ENCODE data around the gene VAV3.
"Not testable (repeated sequence)": the region's sequence is repeated elsewhere in the genome, so short reads cannot be mapped to it uniquely, and the experiment has no call there.

Gene VAV3

DNA sequence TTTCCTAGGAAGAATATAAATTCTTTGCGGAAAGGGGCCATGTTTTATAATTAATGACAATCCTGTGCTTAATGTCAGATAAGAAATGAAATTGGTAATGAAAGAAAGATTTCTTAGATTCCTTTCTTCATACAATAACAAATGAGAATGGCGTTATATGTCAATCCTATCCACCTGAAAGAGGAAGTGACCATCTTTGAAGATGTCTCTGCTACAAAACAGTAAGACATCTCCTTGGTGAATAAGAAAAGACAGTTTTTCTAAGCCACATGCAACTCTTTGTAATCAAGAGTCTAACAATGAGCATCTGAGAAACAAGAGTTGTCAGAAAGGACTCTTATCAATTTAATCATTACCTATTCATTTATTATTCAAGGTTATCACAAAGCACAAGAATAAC is 286.0 kb downstream of the VAV3 start:
- DNase-seq = no peak

DNA sequence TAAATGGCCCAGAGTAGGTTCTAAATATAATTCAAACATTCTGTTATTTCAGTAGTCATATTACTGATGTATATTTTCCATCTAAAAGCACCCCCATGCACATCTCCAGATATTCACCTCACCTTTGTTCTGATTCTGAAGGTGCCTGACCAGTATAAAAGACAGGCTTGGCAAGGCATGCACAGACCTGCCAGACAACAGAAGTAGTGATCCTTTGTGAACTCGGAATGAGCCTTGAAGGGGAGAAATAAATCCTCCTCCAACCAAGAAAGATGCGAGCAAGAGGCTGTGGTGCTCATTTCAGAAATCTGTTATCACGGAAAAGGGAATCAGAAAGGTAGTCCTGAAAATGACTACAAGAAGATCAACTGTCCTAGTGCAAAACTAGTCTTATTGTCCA is 287.3 kb downstream of the VAV3 start:
- DNase-seq = no peak

- DNase-seq = no peak
Measured at GRCh38 chr1:107674486-107674885, 290.5 kb downstream of the VAV3 start.

DNA sequence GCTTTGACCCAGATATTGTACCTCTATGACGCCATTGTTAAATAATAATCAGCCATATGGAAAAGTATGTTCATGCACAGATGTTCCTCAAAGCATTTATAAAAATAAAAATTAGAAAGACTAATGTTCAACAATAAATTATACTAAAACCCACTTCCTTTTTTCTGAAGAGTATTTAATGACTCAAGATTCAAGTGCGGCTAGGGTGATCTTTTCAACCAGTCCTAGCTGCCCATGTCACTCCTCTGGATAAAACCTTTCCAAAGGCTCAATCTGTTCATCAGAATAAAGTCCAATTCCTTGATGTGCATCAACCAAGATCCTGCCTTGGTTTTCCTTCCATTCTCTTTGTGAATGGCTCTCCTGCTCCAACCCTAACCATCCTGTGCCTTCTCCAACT is 292.0 kb downstream of the VAV3 start:
- no peak for DNase-seq

DNA sequence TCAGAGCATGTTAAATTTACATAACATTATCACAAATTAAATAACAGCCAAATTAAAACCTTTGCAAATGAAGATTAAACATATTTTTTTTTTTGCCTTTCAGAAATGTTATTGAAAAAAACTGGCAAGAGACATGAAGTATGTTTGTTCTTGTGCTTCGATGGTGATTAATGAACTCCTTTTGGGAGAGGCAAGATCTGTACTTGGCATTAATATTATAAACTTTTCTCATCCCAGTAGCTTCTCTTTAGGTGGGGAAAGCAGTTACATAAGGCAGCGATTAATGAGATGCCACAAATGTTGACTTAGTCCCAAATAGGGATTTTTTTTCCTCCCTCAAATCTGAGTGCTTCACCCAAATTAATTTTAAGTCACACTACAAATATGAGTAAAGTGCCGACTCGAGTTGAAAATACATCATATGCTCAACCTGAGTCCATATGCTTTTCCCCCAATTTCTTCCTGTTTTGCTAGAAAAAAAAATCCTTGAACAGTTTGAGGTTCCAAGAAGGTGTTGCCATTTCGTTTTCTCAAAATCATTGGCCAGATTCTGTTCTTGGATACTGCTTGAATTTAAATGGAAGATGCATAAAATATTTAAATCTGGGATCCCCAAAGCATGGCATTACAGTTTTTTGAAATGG is 294.5 kb downstream of the VAV3 start:
- no peak for DNase-seq

- DNase-seq = no peak
Measured at GRCh38 chr1:107669996-107670395, 295.0 kb downstream of the VAV3 start.

DNA sequence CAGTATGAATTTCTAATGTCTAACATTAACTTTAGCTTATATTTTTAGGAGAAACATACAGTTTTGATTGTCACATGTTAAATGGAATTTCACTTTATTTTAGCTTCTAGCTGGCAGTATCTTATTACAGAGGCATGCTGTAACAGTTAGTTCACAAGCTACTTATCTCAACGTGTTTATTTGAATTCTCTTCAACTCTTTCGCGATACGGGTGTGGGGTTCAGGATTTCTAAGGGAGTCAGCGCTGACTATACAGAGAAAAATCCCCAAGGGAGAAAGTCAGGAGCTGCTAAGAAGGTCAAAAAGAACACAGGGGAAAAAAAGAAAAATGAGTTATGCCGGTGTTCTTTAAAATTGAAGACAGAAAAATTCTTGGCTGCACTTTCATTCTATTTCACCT is 296.2 kb downstream of the VAV3 start:
- no peak for DNase-seq

DNA sequence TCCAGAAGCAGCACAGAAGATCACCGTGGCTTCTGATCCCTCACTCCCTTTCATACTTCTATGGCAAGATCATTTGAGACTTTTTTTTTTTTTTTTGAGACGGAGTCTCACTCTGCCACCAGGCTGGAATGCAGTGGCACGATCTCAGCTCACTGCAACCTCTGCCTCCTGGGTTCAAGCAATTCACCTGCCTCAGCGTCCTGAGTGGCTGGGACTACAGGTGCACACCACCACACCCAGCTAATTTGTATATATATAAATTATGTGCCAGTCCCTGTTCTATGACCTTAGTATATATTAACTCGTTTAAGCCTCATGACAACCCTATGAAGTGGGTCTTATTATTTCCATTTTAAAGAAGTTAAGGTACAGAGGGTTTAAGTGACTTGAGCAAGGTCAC is 298.5 kb downstream of the VAV3 start:
- no peak for DNase-seq

DNA sequence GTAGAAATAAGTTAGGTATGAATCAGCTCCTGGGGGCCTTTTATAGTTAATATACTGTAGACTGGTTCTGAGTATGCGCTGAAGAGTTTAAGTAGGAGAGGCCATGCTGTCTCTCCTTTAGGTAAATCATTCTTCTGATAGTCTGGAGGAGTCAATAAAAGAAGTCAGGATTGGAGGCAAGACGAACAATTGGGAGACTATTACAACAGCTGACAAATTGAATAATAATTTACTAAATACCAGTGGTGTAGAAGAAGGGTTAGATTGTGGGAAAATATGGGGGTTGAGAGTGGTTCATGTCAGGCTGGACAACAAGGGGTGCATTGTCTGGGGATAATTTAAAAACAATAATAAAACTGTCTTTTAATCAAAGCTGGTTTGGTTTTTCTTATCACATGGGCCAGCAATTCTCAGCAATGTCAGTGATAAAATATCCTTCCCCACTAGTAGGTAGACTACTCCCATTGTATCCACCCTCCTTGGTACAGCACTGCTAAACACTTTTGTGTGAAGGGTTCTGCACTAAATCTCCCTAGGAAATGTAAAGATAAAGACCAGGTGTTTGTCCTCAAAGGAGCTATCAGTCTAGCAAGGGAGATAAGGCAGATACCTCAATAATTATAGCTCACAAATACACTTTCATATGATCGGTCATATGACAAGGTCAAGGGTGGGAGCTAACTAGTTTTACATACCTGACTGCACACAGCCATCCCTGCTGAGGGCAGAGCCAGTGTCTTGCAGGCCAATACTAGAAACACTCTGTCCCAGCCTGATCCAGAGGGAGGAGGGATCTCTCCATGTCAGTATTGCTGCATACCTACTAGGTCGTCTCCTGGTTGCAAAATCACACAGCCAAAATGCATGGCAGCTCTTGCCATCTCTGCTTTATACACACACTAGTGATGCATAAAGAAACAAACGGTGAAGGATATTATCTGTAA is 299.7 kb downstream of the VAV3 start:
- no peak for DNase-seq

DNA sequence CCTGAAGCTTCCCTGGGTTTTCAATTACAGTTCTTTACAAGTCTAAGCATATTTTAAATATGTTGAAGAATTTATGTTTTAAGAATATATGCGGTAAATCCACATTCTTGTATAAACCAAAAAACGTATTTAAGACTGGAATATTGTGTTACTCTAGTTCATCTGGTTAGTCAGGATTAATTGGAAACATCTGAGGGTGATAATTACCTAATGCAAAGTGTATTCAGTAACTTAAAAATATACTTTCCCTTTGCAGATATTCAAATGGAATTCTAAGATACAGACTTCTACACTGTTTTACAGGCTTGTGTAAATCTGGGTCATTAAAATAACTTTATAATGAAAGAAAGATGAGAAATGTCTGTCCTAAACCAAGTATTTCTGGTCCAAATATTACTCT is 302.0 kb downstream of the VAV3 start:
- DNase-seq = no peak

GRCh38 chr1:107661158-107661557 is 303.8 kb downstream of the VAV3 start:
- DNase-seq = no peak

DNA sequence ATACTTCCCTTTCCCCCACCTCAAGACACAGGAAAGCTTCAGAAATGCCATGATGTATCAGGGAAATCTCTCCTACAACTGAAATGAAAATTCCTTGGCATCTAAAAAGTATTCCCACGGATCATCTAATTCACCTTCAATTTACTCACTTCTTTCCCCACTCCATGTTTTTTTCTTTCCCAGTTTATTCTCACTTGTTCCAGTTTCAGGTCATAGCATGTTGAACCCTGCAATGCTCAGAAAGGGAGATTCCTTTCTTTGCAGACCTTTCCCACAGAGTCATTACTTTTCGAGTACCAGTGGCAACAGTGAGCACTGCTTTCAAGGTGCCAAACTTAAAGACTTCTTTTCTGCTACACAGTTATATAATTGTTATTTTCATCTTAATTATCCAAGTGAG is 305.0 kb downstream of the VAV3 start:
- no peak for DNase-seq

- no peak for DNase-seq
Measured at GRCh38 chr1:107657356-107657755, 307.6 kb downstream of the VAV3 start.

DNA sequence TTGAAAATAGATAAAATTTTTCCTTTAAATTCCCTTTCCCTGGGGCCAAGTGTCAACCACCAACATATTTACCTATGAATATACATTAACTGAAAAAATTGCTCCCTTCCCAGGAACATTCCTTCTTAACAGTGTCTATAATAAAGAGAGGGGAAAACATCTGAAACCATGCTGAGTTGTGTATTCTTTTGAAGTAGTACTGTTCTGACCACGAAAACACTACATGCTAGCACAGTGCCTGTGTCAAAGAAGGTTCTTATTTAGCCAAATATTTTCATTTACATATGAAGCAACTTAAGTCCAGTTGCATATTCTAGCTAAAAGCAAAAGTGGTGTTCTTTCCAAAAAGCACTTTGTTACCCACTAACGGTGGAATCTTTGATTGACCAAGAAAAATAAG is 311.2 kb downstream of the VAV3 start:
- no peak for DNase-seq

DNA sequence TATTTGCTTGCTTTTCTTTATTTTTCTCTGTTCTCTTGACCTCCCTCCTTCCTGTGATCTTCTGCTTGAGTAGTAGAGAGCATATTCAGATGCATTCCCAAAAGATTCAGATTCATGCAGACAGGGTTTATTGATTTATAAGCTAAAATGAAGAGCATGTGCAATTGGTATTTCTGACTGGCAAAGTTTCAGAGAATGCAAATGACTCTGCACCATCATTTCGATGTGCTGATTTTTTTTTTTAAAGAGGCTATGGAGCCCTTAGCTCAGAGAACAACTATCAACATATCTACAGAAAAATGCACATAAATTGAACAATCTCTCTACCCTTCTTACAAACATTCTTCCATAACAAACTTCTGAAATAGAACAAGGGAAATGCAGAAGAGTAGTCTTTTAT is 312.0 kb downstream of the VAV3 start:
- DNase-seq = no peak

GRCh38 chr1:107650825-107651224 is 314.2 kb downstream of the VAV3 start:
- not testable (repeated sequence) for DNase-seq

DNA sequence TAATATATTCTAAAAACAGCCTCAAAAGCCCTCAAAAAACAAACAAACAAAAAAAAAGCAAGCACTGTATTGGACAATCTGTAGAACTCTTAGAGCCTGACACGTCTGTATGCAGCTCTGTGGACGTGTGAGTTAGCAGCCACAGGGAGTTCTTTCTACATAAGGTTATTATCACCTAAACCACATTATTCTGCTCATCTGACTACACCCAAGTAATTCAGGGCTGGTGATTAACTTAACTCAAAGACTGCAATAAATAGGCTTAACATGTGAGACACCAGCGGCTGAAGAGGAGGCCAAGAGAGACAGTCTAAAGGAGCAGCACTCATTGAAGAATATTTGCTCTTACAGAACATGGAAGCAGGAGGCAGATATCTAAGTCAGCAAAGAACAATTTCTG is 316.0 kb downstream of the VAV3 start:
- no peak for DNase-seq

DNA sequence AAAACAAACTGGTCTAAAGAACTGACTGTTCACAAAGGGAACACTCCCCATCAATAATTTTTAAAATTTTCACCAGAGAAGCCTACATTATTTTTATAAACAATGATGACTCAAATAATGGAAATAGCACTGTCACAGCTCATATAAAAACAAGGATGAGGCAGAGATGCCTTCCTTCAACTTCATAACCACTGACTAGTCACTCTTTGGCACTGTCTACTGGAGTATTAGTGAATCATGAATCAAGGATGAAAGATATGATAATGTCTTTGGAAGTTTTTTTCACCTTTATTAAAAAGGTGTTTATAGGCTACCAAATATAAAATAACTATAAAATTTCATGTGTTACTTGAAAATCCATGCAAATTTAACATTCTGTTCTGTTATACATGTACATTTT is 316.9 kb downstream of the VAV3 start:
- DNase-seq = no peak

DNA sequence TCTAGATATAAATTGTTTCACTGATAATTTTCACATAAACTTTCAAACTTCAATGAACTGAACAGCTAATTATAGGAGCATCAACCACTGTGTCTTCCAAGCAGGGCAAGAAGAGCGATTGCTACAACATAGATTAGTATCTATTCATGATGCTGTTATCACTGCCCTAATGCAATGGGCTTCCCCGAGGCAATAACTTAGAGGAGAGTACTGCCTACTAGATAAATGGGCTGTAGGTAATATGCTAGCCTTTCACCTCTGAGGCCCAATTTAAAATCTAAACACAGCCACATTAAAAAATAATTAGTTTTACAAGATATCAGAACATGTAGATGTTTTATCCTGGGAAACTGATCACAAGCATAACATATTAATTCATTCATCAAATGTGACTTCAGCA is 318.0 kb downstream of the VAV3 start:
- no peak for DNase-seq

GRCh38 chr1:107643766-107644165 is 321.2 kb downstream of the VAV3 start:
- no peak for DNase-seq

DNA sequence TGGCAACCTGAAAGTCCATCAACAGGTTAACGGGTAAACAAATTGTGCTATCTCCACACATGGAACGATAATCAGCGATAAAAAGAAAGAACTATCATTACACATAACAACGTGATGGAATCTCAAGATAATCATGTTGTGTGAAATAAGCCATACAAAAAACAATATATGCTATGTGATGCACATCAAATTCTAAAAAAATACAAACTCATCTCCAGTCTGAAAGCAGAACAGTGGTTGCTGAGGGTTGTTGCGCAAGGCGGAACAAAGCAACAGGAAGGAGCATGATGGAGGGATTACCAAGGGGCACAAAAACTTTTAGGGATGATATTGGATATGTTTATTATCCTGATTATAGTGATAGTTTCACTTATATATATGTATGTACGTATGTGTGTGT is 324.8 kb downstream of the VAV3 start:
- no peak for DNase-seq

- no peak for DNase-seq
Measured at GRCh38 chr1:107637101-107637500, 327.9 kb downstream of the VAV3 start.

DNA sequence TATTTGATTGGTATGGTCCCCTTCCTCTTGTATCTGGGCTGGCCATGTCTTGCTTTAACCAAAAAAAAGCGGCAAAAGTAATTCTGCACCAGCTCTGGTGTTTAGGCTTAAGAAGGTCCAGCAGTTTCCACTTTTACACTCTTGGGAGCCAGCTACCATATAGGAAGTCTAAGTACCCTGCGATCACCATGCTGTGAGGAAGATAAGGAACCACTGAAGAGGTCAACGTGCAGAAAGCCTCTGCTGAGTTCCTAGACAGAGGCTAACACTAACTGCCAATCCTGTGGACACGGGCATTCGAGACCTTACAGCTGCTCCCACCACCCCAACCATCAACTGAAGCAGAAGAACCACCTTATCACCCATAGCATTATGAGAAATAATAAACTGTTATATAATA is 331.4 kb downstream of the VAV3 start:
- DNase-seq = no peak

DNA sequence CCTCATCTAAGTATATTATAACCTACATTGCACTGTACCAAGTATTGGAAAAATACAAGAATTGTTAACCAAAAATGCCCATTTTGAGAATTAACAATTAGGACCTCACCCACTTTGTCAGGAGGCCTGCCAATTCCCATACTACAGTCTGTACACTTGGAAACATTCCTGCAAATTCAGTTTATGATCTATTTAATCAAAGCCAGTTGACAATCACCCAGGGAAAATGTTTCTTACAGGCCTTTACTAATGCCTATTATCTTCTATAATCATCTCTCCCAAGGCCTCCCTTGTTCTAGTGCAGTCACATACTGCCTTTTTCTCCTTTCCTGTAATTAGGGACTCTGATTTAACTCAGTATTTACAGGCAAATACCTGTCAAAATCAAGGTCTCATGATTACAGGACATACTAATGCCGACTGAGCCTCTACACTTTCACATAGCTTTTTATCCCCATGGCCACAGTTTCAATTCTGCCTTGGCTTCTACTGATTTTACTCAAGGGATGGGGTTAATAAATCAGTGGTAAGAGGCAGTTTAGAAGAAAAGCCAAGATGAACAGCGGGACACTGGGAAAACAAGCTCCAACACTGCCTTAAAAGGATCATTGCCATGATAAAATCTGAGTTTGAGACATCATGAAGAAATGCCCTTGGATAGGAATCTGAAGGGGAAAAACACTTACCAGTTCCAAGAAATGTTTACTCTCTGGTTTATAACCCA is 338.7 kb downstream of the VAV3 start:
- DNase-seq = no peak

Data from GDM1 (cell line).